OCI-LY7 (cell line): Measurements from ENCODE around the gene ABCA3. TPM values are rescaled to one million over a fixed set of nuclear protein-coding genes. Genes with fewer than 3 reads are reported as not detected.

Experiments used
- BruUV-seq: library from RNA; stranded (reverse); fragments of 400-500 nt; replicated peaks from 2 replicates; lab custom pipeline; 2021; lab: Mats Ljungman, UMichigan
- CTCF ChIA-PET: fragments of 300-600 bp; sonication (Branson Sonifier 250); formaldehyde crosslinking; loops from one replicate; lab custom pipeline; 2022; ENCODE audit warnings: antibody characterized with exemption; ENCODE audit not compliant: unreplicated experiment; lab: Charles Lee
- POLR2A ChIA-PET: fragments of 300-600 bp; sonication (Branson Sonifier 250); formaldehyde crosslinking; loops from one replicate; lab custom pipeline; 2022; ENCODE audit warnings: antibody characterized with exemption; lab: Charles Lee
- DNase-seq: peaks from one replicate; pipeline ENCODE4 v3.0.0-alpha.2; 2015; ENCODE audit warnings: low spot score
- H2AFZ ChIP-seq: fragments of 200-600 bp; sonication (generic), shearing (Covaris generic); 2 replicates; pipeline ENCODE4 v1.6.1; 2014; ENCODE audit warnings: mild to moderate bottlenecking, antibody characterized with exemption, low read length, moderate library complexity
- H3K27ac ChIP-seq: fragments of 200-600 bp; sonication (generic); 2 replicates; pipeline ENCODE4 v1.5.1; 2014; ENCODE audit warnings: mixed run types, low read depth, mild to moderate bottlenecking, moderate library complexity, low read length, inconsistent platforms; ENCODE audit not compliant: poor library complexity, severe bottlenecking
- H3K36me3 ChIP-seq: fragments of 200-600 bp; sonication (generic); 2 replicates; pipeline ENCODE4 v1.6.1; 2014; ENCODE audit warnings: mild to moderate bottlenecking, antibody characterized with exemption, low read length, moderate library complexity, mixed read lengths; ENCODE audit not compliant: insufficient read depth
- H3K4me1 ChIP-seq: fragments of 200-600 bp; sonication (generic); 2 replicates; pipeline ENCODE4 v1.5.1; 2014; ENCODE audit warnings: mild to moderate bottlenecking, low read length; ENCODE audit not compliant: insufficient read depth, poor library complexity, severe bottlenecking
- H3K4me2 ChIP-seq: fragments of 200-600 bp; sonication (generic); 2 replicates; pipeline ENCODE4 v1.6.1; 2014; ENCODE audit warnings: mild to moderate bottlenecking, low read length
- H3K4me3 ChIP-seq: fragments of 200-600 bp; sonication (generic); 2 replicates; pipeline ENCODE4 v1.5.1; 2014; ENCODE audit warnings: mild to moderate bottlenecking, low read depth, low read length; ENCODE audit not compliant: poor library complexity, severe bottlenecking
- H3K79me2 ChIP-seq: fragments of 200-600 bp; sonication (generic); 2 replicates; pipeline ENCODE4 v1.6.1; 2016; ENCODE audit warnings: low read depth, mild to moderate bottlenecking, low read length, moderate library complexity, mixed read lengths; ENCODE audit not compliant: insufficient read depth
- H3K9me2 ChIP-seq: fragments of 200-600 bp; sonication (generic); 2 replicates; pipeline ENCODE4 v1.6.1; 2016; ENCODE audit warnings: mild to moderate bottlenecking, low read length, mixed read lengths; ENCODE audit not compliant: insufficient read depth
- H3K9me3 ChIP-seq: fragments of 200-600 bp; sonication (generic); 2 replicates; pipeline ENCODE4 v1.6.1; 2014; ENCODE audit warnings: mild to moderate bottlenecking, mixed run types, low read length, mixed read lengths
- H4K20me1 ChIP-seq: fragments of 200-600 bp; sonication (generic); 2 replicates; pipeline ENCODE4 v1.6.1; 2014; ENCODE audit warnings: mild to moderate bottlenecking, antibody characterized with exemption, low read length, moderate library complexity, mixed read lengths; ENCODE audit not compliant: insufficient read depth
- EZH2phosphoT487 ChIP-seq: fragments of 200-600 bp; sonication (generic); IDR thresholded peaks from 2 replicates; pipeline ENCODE4 v1.6.1; 2018; ENCODE audit warnings: low read depth, borderline replicate concordance, mild to moderate bottlenecking, mixed run types, antibody characterized with exemption, low read length, moderate library complexity, mixed read lengths
- intact Hi-C: fragments of 100-400 bp; cut with micrococcal nuclease; formaldehyde crosslinking; loops from one replicate; pipeline ENCODE4 v1.10.0; 2022; ENCODE audit not compliant: unreplicated experiment
- total RNA-seq, 2 experiments: library from RNA; depleted of rRNA in 1 of 2; stranded (reverse); fragments of >200 nt in 1 of 2; shearing (Covaris generic) in 1 of 2; gene quantifications; 2 replicates each; pipeline ENCODE4 v1.2.3, GENCODE V29; 2014 to 2022
- TF ChIP-seq, protein P1 (sequence below): fragments of 200-600 bp; sonication (generic); conservative IDR thresholded peaks from 2 replicates; pipeline ENCODE4 v1.5.1; 2014; ENCODE audit warnings: mild to moderate bottlenecking, antibody characterized with exemption, low read length, moderate library complexity, mixed read lengths

ABCA3 gene
- total RNA-seq, 2 experiments from 2014 or later: 0.23 TPM; not detected in 1

DNA sequence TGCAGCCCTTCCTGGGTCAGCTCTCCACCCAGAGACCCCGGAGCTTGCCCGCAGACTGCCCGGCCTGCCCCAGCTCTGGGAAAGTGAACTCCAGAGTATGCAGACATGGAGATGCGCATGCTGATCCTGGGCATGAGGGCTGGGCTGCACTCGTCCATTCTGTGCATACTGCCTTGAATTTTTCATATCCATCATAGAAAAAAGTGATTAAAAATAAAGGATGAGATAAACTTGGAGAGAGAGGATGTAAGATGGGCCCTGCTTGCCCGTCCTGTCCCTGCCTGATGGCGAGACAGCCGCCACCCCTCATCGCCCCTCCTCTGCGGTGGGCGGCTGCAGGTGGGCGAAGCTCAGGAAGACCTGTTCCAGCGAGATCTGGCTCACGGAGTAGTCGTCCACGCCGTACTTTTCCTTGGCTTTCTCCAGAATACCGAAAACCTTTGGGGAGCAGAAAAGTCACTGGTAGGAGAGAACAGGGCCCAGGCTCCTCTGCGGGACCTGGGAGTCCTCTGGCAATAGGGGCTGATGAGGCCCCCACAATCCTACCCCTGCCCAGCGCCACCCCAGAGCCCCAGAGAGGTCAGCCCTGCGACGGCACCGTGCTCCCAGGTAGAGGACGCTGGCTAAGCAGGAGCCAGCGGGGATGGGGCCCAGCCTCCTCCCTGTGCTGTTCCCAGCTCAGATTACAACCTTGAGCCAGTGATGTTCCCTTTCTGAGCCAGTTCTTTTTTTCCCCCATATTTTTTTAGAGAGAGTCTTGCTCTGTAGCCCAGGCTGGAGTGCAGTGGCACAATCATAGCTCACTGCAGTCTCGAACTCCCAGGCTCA lies 63.9 kb downstream of the ABCA3 start:
- no TSS peak for BruUV-seq
- no peaks in the 10 kb centered on the region for H3K79me2 ChIP-seq
- POLR2A ChIA-PET: no interaction called here

DNA sequence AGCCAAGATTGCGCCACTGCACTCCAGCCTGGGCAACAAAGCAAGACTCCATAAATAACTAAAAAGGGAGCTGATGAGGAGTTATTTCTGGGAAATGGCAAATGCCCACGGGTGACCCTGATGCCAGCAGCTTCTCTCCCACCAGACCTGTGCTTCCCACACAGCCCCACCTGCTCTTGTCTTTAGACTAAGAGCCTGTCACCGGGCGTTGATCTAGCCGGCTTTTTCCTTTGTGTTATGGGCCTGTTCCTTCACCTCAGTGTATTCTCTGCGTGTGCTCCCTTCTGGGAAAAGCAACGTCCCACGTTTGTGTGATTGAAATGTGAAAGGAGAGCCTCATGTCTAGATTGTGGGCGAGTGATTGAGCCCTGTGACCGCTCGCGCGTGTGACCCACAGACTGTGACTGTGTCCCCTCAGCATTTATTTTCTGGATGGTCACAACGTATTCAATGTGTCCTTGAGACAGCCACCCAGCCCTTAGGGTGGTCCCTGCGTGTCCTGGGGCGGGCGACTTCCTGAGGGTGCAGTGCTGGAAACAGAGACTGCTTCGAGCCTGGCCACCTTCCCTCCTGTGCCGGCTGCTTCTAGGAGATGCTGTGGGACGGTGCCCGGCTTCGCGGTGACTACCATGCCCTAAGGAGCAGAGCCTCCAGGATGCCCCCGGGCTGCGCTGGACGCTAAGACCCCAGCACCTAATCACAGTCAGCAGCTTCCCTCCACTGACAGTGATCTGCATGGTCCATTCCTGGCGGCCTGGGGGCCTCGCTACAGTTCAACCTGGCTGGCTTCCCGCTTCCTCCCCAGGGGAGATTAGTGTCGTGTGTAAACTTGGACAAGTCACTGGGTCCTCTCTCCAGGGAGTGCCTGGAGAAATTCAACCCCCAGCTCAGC lies 64.8 kb downstream of the ABCA3 start:
- H3K36me3 ChIP-seq: no peaks in the 10 kb centered on the region
- H4K20me1 ChIP-seq: no peaks in the 10 kb centered on the region; the same call in 1 of the 2 replicates
- H3K9me3 ChIP-seq: no peaks in the 10 kb centered on the region
- H3K27ac ChIP-seq: no peak overlapping the region
- no peak overlapping the region for H3K4me3 ChIP-seq
- no peak for TF ChIP-seq EZH2phosphoT487
- TF ChIP-seq, protein P1, sequence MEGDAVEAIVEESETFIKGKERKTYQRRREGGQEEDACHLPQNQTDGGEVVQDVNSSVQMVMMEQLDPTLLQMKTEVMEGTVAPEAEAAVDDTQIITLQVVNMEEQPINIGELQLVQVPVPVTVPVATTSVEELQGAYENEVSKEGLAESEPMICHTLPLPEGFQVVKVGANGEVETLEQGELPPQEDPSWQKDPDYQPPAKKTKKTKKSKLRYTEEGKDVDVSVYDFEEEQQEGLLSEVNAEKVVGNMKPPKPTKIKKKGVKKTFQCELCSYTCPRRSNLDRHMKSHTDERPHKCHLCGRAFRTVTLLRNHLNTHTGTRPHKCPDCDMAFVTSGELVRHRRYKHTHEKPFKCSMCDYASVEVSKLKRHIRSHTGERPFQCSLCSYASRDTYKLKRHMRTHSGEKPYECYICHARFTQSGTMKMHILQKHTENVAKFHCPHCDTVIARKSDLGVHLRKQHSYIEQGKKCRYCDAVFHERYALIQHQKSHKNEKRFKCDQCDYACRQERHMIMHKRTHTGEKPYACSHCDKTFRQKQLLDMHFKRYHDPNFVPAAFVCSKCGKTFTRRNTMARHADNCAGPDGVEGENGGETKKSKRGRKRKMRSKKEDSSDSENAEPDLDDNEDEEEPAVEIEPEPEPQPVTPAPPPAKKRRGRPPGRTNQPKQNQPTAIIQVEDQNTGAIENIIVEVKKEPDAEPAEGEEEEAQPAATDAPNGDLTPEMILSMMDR: no peak
- POLR2A ChIA-PET: no interaction called here
- H2AFZ ChIP-seq: no peak overlapping the region
- CTCF ChIA-PET: no interaction called here
- no TSS peak for BruUV-seq
- no peak for DNase-seq
- intact Hi-C loops: no loop called here
- no peaks in the 10 kb centered on the region for H3K4me1 ChIP-seq
- no peaks in the 10 kb centered on the region for H3K9me2 ChIP-seq
- no peaks in the 10 kb centered on the region for H3K79me2 ChIP-seq
- H3K4me2 ChIP-seq: no peak overlapping the region

More for the DNA sequence above, 63.9 kb downstream of the ABCA3 start:
- H2AFZ ChIP-seq: no peak overlapping the region
- no peak overlapping the region for H3K27ac ChIP-seq
- intact Hi-C loops: no loop called here
- no peak overlapping the region for H3K4me2 ChIP-seq
- CTCF ChIA-PET: no interaction called here
- no peak overlapping the region for H3K4me3 ChIP-seq
- TF ChIP-seq, protein P1: no peak
- no peak for TF ChIP-seq EZH2phosphoT487
- no peaks in the 10 kb centered on the region for H3K36me3 ChIP-seq
- no peaks in the 10 kb centered on the region for H3K9me3 ChIP-seq
- no peaks in the 10 kb centered on the region for H3K9me2 ChIP-seq
- H3K4me1 ChIP-seq: no peaks in the 10 kb centered on the region
- DNase-seq: no peak
- no peaks in the 10 kb centered on the region; the same call in 1 of the 2 replicates for H4K20me1 ChIP-seq
